Peyer's patch (tissue), 4 donors: ENCODE measurements around the gene TARM1.

ENCODE experiments used
- POLR2A ChIP-seq, 2 donors: fragments of 450-650 bp; IDR thresholded peaks; one replicate each; pipeline ENCODE4 v1.5.1; 2017; ENCODE audit warnings: antibody characterized with exemption in 2 of 2, mild to moderate bottlenecking in 2 of 2, moderate library complexity in 2 of 2
- TF ChIP-seq, protein P1 (sequence below), 6 experiments: fragments of 450-650 bp in 4 of 6; fragments of 200-600 bp in 2 of 6; sonication (generic) in 1 of 6; IDR thresholded peaks; one replicate each; pipeline ENCODE4 v1.5.1; 2017 to 2019; ENCODE audit warnings: antibody characterized with exemption in 6 of 6, mild to moderate bottlenecking in 3 of 6, moderate library complexity in 1 of 6

DNA sequence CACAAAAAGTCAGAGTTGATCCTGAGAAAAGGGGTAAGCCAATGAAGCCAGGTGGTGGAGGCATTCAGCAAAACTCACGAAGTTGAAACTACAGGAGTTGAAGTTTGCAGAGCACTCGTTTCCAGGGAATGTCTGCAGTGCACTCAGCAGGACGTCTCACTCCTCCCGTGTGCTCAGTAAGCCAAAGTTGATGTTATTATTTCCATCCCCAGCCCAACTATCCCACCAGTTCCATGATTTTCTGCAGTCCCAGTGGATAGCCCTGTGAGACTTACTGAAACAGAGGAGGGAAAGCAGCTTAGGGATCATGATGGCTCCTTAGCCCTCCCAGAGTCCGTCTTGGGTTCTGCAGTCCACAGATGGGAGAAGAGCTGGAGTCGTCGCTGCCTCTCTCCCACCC is at the start of gene TARM1:
- TF ChIP-seq, protein P1, sequence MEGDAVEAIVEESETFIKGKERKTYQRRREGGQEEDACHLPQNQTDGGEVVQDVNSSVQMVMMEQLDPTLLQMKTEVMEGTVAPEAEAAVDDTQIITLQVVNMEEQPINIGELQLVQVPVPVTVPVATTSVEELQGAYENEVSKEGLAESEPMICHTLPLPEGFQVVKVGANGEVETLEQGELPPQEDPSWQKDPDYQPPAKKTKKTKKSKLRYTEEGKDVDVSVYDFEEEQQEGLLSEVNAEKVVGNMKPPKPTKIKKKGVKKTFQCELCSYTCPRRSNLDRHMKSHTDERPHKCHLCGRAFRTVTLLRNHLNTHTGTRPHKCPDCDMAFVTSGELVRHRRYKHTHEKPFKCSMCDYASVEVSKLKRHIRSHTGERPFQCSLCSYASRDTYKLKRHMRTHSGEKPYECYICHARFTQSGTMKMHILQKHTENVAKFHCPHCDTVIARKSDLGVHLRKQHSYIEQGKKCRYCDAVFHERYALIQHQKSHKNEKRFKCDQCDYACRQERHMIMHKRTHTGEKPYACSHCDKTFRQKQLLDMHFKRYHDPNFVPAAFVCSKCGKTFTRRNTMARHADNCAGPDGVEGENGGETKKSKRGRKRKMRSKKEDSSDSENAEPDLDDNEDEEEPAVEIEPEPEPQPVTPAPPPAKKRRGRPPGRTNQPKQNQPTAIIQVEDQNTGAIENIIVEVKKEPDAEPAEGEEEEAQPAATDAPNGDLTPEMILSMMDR (IDR thresholded peaks at IDR 0.05): no peak
- no peak for TF ChIP-seq POLR2A (IDR thresholded peaks at IDR 0.05)
